DMS 273 (cell line): ENCODE data around the gene NUMB.
"Not testable (repeated sequence)": the region's sequence is repeated elsewhere in the genome, so short reads cannot be mapped to it uniquely, and the experiment has no call there.

Source experiments
- DNase-seq: peaks from one replicate; lab custom pipeline; 2025; ENCODE audit not compliant: unreplicated experiment; lab: John Stamatoyannopoulos, UW

NUMB gene

DNA sequence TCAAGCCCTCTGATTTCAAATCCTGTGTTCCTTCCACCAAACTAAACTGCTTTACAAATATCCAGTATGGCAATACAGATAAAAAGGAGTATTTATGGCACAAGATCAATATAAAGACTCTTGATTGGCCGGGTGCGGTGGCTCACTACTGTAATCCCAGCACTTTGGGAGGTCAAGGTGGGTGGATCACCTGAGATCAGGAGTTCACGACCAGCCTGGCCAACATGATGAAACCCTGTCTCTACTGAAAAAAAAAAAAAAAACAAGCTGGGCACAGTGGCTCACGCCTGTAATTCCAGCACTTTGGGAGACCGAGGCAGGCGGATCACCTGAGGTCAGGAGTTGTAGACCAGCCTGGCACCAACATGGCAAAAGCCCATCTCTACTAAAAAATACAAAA is 35.3 kb downstream of the NUMB start:
- not testable (repeated sequence) for DNase-seq

DNA sequence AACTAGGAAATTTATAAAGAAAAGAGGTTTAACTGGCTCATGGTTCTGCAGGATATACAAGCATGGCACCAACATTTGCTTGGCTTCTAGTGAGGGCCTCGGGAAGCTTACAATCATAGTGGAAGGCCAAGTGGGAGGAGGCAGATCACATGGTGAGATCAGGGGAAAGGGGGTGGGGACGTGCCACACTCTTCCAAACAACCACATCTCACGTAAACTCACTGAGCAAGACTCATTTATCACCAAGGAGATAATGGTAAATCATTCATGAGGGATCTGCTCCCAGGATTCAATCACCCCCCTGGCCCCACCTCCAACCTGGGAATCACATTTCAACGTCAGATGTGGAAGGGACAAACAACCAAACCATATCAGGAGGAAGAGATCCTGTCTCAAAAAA is 35.8 kb downstream of the NUMB start:
- DNase-seq, result no peak

DNA sequence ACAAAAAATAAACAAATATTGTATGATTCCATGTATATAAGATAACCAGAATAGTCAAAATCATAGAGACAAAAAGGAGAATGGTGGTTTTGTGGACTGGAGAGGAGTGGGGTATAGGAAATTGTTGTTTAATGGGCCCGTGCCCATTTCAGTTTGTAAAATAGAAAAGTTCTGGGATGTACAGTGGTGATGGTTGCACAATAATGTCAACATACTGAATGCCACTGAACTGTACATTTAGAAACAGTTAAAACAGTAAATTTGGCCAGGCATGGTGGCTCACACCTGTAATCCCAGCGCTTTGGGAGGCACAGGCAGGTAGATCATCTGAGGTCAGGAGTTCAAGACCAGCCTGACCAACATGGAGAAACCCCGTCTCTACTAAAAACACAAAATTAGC is 40.1 kb downstream of the NUMB start:
- DNase-seq, result no peak

DNA sequence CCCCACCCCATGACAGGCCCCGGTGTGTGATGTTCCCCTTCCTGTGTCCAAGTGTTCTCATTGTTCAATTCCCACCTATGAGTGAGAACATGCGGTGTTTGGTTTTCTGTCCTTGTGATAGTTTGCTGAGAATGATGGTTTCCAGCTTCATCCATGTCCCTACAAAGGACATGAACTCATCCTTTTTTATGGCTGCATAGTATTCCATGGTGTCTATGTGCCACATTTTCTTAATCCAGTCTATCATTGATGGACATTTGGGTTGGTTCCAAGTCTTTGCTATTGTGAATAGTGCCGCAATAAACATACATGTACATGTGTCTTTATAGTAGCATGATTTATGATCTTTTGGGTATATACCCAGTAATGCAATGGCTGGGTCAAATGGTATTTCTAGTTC is 52.1 kb downstream of the NUMB start:
- not testable (repeated sequence) for DNase-seq

DNA sequence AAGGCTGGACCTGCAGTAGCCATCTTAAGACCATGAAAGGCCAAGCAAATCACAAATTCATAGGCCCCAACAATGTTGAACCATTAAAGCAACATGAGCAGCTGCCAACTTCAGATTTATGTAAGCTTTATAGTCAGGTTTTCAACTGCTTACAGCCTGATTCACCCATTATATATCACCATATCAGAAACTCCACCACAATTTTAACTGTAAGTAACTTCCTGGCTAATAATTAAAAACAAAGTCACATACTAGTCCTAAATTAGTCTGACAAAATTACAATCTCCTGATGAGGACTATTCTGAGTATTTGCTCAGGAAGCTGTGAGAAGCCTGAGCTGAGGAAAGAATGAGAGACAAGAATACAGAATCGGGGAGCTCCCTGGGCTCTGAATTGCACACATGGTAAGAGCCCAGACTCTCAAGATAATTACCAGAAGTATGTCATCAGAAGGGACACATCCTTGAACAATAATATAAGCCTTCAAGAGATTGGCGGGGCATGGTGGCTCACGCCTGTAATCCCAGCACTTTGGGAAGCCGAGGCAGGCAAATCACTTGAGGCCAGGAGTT is 55.1 kb downstream of the NUMB start:
- peak; percentile 9 for DNase-seq

DNA sequence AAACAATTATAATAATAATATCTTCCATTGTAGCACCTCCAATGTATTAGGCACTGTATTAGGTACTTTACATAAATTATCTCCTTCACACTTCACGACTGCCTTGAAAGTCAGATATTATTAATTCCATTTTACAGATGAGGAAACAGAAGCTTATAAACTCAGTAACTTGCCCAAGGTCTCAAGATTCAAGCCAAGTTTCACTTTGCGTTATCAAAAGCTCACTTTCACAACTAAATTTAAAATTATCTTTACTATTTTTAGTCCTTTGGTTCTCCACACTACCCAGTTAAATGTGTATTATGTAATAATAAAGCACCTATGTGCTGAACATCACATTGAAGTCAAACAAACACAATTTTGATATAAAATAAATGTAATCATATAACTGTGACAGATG is 55.8 kb downstream of the NUMB start:
- DNase-seq, result no peak

DNA sequence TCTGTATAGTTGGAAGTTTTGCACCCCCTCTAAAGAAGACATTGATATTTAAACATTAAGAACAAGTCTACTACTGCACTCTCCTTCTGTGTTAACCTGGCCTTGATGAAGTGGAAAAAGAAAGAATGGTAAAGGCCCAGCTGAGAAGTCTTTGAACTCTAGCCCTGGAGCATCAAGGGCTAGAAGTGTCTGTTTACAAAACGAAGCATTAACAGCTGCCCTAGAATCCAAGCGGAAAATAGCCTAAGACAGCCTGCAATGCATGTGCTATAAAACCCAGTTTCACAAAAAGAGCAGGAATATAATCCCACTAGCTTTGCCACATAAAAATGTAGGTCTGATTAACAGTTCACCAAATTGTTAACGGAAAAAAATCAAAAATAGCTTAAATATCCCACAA is 60.5 kb downstream of the NUMB start:
- peak; percentile 49 for DNase-seq

DNA sequence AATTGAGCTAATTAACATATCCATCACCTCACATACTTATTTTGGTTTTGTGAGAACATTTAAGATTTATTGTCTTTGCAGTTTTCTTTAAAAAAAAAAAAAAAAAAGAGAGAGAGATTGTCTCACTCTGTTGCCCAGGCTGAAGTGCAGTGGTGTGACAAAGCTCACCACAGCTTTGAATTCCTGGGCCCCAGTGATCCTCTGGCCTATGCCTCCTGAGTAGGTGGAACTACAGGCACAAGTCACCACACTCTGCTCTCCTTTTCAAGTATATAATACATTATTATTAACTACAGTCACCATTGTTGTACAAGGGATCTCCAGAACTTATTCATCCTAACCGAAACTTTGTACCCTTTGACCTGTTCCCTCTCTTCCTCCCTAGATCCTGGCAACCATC is 64.0 kb downstream of the NUMB start:
- DNase-seq, result no peak

DNA sequence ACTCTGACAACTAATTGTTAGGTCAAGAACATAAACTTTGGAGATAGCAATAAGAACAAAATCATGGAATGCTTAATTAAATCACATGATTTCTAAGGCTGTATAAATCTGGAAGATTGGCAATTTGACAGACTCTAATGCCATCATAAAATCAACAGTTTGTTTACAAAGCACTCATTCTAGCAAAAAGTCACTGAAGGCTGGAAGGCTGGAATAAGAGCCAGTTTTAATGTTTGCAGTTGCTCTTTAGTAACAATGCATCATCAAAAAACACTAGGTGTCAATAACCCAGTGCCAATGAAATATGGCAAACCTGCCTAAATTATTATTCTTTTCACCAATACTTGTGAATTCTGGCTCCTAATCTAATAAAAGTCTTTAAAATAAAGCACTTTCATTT is 65.0 kb downstream of the NUMB start:
- no peak for DNase-seq

DNA sequence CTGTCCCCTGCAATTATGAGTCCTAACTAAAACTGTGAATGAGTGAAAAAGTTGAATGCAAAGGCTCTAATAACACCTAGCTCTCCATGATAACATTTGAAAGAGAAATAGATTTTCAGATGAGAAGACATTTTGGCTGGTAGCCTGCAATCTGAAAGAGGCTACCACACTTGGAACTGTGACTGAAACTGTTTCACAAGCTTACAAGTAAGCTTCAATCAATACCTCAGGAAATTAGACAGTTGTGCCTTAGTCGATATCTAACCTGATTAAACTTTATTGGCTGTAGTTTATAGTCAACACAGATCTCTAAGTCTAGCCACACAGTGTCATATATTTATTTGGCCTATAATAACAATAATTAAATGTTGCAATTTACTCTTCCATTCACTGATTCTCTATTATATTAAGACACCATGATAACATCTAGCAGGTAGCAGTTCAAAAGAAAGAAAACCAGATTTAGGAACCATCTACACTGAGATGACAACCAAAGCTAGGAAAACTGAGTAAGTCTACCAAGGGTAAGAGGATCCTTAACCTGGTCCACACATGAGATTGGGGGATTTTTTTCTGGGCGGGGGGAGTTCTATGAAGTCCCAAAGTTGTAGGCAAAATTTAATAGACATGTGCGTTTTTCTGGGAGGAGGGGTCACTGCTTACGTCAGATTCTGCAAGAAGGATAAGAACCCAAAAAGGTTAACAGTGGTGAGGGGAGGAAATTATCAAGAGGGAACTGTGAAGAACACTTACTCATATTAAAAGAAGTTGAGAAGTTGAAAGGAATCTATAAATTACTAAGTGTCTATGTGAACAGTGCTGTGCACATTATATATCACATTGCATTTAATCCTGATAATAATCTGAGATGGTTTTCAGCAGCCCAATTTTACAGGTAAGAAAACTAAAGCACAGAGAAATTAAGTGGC is 65.8 kb downstream of the NUMB start:
- no peak for DNase-seq

DNA sequence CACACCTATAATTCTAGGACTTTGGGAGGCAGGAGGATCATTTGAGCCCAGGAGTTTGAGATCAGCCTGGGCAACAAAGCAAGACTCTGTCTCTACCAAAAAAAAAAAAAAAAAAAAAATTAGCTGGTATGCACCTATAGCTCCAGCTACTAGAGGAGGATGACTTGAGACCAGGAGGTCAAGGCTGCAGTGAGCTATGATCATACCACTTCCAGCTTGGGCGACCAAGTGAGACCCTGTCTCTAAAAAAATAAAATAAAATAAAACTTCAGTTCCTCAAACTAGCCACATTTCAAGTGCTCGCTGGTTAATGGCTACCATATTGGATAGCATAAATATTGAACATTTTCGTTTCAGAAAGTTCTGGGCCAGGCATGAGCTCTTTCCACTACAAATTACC is 70.5 kb downstream of the NUMB start:
- DNase-seq, result not testable (repeated sequence)

DNA sequence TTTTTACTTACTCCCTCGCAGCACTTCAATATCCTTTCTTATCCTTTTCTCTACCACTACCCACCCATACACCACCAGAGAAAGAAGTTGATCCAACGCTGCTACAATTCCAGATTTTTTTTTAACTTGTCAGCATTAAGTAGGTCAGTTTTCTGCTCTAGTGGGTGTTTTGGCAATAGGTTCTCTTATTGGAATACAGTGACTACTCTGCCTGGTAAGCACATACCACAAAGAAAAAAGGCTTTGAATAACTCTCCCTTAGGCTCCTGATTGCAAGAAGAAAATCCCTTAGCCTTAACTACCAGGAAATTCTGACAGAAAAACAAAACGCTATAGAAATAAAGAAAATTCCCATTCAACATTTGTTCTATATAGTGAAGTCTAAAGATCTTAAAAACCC is 72.0 kb downstream of the NUMB start:
- no peak for DNase-seq

DNA sequence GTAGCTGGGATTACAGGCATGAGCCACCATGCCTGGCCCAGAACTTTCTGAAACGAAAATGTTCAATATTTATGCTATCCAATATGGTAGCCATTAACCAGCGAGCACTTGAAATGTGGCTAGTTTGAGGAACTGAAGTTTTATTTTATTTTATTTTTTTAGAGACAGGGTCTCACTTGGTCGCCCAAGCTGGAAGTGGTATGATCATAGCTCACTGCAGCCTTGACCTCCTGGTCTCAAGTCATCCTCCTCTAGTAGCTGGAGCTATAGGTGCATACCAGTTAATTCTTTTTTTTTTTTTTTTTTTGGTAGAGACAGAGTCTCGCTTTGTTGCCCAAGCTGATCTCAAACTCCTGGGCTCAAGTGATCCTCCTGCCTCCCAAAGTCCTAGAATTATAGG is 73.3 kb downstream of the NUMB start:
- not testable (repeated sequence) for DNase-seq

DNA sequence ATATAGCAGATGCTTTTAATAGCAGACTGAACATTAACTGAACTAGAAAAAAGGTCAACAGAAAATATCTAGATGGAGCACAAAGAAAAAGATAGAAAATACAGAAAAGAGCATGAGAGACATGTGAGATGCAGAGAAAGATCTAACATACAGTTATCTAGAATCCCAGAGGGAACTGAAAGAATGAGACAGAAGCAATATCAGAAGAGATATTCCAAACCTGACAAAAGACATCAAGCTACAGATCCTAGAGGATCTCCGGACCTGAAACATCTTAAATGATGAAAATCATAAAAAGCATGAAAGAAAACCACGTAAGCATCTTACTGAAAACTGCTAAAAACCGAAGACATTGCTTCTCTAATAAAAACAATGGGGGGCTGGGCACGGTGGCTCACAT is 75.0 kb downstream of the NUMB start:
- no peak for DNase-seq

DNA sequence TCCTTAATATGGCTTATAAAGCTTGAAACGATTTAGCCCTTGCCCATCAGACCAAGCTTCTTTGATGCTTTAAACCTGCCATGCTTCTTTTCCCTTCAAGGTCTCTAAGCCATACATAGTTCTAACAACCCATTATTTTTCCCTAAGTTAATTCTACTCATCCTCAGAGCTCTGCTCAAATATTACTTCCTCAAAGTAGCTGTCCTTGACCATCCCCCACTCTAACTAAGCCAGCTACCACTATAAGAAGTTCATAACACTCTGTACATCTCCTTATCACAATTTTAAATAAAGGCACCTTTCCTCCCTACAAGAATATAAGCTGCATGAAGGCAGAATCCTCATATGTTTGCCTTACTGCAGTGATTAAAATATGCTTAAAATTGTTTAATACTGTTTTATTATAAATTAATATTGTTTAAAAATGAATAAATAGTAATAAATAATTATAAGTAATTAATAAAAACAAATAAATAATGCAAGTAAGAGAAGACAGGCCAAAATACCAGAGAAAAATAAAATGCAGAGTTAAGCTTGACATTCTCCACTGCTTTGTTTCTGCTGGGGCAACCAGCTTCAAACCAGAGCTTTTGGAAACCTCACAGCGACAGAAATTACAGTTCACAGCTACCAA is 76.8 kb downstream of the NUMB start:
- no peak for DNase-seq

DNA sequence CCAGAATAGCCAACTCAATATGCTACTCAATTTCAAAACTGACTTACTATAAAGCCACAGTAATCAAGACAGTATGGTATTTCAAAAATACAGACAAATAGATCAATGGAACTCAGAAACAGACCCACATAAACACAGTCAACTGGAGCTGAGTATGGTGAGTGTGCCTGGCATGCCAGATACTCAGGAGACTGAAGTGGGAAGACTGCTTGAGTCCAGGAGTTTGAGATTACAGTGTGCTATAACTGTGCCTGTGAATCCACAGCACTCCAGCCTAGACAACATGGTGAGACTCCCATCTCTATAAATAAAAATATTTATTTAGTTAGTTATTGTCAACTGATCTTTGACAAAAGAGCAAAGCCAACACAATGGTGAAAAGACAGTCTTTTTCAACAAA is 81.8 kb downstream of the NUMB start:
- DNase-seq, result no peak

DNA sequence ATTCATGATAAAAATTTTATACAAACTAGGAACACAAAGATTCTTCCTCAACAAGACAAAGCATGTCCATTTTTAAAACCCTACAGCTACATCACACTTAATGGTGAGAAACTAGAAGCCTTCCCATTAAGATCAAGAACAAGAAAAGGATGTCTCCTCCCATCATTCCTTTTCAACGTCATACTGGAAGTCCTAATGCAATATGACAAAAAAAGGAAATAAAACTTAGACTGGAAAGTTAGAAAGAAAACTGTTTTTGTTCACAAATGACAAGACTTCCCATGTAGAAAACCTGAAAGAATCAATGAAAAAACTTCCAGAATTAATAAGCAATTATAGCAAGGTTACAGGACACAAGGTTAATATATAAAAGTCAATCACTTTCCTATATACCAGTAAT is 82.5 kb downstream of the NUMB start:
- DNase-seq, result no peak

DNA sequence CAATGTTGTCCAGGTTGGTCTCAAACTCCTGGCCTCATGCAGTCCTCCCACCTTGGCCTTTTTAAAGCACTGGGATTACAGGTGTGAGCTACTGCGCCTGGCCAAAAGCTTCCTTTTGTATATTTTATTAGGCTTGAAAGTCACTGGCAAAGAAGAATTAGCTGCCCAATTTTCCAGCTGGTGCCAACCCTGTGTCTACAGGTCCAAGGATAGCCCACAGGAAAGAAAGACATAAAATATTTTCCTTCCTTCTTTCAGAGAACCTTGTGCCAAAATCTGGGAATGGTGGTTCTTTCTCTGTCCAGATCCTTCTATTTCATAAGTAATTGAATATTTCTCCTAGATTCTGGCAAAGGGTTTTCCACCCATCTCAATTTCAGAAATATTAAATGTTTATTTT is 84.1 kb downstream of the NUMB start:
- no peak for DNase-seq

DNA sequence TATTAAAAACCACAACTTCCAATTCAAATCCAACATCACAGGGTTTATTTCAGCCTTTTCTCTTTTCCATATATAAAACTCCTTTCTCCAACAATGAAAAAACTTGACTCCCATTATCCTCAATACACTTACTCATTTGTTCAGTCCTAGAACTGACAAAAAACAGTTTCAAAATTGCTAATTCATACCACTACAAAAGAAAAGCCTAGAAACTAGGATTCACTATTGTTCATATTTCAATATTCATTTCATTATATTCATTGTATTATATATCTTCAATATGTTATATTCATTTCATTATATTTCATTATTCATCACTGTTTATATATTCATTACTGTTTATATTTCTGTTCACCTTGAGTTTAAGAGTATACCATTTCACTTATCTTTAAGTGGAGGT is 85.8 kb downstream of the NUMB start:
- DNase-seq, result no peak

DNA sequence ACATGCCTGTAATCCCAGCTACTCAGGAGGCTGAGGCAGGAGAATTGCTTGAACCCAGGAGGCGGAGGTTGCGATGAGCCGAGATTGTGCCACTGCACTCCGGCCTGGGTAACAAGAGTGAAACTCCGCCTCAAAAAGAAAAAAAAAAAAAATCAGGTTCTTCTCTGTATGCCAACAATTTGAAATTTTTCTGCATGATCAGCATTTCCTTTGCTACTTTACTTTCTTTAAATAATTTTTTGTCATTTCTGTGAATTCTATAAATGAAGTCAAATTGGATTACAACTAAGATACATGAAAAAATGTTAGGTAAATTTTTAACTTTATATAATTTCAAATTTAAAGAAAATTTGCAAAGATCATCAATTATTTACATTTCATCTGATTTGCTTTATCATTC is 87.8 kb downstream of the NUMB start:
- no peak for DNase-seq

DNA sequence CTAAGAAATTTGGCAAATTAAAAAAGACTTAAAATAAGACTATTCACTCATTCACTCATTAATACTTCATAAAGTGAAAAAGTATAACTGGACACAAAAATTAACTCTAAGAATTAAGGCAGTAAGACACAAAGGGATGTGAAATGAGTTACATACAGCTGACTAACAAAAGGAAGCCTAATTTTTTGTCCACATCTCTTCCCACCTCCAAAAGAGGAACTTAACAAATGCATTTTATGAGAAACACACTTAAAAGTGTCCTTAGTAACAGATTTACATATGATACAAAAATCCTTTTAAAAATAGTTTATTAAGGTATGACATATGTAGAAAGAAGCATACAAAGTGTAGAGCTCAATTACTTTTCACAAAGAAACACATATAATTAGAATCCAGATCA is 88.9 kb downstream of the NUMB start:
- no peak for DNase-seq

DNA sequence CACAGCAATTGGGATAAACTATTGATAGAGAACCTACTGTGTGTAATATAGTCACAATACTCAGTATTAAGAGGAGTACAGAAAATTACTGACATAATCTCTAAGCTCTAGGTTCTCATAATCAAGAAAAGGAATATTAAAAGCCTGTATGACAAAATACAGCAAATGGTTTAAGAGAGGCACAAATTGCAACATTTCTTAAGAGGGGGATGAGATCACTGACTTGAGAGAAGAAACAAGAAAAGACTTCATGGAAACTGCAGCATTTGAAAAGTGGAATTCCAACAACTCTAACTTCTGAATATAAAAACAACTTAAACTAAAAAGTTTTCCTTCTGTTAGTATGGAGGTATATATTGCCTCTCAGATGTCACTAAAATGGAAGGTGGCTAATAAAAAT is 89.7 kb downstream of the NUMB start:
- DNase-seq, result no peak
